NCI-H446 treated with DMSO at 0.1 percent for 48 hours (cell line): Measurements from ENCODE around the gene SRP14.
"Not testable (repeated sequence)": the region's sequence is repeated elsewhere in the genome, so short reads cannot be mapped to it uniquely, and the experiment has no call there.

Experiments used
- DNase-seq: peaks from one replicate; lab custom pipeline; 2025; lab: John Stamatoyannopoulos, UW

SRP14 gene

DNA sequence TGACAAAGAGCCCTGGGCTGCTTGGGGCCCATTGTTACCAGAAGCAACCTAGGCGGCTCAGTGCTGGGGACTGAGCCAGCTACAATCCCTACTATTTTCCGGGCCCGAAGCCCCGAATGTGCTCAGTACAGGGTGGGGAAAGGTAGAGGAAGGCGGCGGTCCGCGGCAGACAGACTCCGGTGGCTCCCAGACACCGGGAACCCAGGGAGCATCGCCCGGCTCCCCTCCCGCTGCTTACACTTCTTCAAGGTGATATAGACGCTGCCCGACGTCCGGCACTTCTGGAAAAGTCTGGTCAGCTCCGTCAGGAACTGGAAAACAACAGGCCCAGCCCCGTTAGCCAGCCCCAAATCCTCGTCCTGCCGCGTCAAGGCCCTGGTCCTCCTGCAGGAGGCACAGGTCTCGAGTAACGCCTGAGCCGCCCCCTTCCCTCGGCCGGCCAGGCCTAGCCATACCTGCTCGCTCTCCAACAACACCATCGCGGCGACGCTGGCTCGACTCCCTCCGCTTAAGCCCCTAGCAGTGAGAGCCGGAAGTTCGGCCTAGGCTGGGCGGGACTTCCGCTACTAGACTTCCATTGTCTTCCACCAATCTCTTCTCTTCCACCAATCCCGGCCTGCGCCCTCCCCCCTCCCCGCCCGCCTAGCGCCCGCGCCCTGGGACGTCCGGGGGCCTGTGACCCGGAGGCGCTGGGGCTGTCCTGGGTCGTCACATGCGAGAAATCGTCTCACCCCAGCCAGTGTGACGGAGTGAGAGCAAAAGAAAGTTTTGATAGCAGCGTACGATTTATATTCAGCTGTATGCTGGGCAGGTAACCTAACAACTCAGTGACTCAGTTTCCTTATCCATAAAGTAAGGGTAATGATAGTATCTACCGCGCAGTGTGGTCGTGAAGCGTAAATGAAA lies at the start of gene SRP14:
SRP14 (minus strand) TSS at position 544 of the 906 bp plus-strand sequence; CDS start at position 479, 65 bp downstream.
- DNase-seq, result peak; percentile 81

- no peak for DNase-seq
Observed at GRCh38 chr15:40087991-40088928, 49.3 kb upstream of the SRP14 start.

DNA sequence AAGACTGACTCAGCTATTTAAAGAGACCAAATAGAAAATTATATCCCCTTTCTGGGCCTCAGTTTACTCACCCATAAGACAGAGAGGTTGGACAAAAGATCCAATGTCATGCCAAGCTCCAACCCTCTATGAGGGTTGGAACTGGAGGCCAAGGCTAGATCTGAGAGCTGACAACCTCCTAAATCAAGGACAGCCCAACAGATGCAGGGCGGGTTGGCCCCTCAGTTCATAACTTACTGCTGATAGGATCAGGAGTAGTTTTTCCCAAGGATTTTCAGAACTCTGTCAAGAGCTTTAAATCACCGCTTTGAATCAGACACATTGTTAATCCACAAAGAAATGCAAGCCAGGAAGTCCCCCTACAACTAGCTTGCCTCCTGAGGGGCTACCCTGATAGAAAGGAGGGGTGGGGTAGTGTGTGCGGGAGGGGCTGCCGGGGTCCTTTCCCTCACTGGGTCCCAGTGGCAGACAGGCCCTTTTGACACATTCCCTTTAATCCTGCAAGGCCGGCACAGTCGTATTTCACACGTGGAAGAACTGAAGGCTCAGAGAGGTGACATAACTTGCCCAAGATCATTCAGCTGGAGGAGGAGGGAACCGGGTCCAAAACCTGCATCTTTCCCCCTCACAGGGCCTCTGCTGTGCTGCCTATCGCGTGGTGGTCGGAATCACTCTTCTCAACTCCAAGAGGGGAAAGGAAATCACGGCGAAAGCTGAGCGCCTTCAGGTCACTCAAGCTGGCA lies 48.3 kb upstream of the SRP14 start:
- no peak for DNase-seq

DNA sequence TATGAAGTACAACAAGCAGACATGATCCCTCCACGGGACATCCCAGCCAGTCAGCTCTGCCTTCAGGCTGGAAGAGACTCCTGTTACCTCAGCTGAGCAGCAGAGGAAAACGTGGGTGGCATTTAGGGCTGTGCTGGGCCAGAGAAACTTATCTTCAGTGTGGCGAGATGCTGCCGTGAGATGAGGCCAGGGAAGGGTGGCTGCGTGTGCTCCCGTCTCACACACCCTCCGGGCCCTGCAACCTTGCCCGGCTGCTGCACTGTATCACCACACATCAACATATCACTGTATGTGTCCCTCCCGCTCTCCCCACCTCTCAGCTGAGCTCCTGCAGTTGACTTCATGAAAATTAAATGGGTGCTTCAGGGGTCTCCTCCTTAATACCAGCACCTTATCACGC lies 46.3 kb upstream of the SRP14 start:
- no peak for DNase-seq

GRCh38 chr15:40084650-40085049 lies 45.7 kb upstream of the SRP14 start:
- DNase-seq, result no peak

GRCh38 chr15:40082195-40082883 lies 43.4 kb upstream of the SRP14 start:
- no peak for DNase-seq

GRCh38 chr15:40081691-40082194 lies 42.8 kb upstream of the SRP14 start:
- DNase-seq, result no peak

- DNase-seq, result no peak
Observed at GRCh38 chr15:40080847-40081246, 41.9 kb upstream of the SRP14 start.

DNA sequence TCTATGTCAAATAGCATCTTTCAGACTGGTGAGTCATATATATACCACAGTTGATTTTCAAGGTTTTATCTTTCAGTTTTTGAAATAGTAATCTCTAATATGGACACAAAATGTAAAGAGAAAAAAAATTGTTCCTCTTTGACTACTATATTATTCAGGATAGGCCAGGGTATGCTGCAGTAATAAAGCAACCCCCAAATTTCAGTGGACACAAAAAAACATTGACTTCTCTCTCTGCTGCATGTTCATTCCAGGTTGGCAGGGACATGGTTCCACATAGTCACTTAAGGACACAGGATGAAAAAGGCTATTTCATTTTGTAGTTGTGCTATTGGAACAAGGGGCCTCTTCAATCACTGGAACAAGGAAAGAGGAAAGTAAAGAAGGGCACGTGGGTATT lies 41.1 kb upstream of the SRP14 start:
- DNase-seq, result no peak

DNA sequence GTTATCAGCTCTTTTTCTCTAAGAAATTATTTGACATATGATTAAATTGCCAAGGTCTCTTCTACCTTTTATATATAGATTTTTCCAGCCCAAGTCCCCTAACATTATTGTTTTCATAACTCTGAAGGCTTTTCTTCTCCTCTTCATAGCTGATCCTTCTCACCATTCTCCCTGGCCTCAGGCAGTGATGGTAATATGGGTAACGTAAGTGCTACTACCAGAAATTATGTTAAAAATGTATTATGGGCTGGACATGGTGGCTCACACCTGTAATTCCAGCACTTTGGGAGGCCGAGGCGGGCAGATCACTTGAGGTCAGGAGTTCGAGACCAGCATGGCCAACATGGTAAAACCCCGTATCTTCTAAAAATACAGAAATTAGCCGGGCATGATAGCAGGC lies 40.5 kb upstream of the SRP14 start:
- no peak for DNase-seq

GRCh38 chr15:40075298-40076044 lies 36.5 kb upstream of the SRP14 start:
- no peak for DNase-seq

DNA sequence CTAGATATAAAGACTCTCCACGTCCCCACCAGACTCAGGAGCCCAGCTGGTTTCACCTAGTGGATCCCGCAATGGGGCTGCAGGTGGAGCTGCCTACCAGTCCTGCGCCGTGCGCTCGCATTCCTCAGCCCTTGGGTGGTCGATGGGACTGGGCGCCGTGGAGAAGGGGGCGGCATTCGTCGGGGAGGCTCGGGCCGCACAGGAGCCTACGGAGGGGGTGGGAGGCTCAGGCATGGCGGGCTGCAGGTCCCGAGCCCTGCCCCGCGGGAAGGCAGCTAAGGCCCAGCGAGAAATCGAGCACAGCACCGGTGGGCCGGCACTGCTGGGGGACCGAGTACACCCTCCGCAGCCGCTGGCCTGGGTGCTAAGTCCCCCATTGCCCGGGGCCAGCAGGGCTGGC lies 35.7 kb upstream of the SRP14 start:
- DNase-seq, result not testable (repeated sequence)

- not testable (repeated sequence) for DNase-seq
Observed at GRCh38 chr15:40073716-40074490, 34.9 kb upstream of the SRP14 start.

DNA sequence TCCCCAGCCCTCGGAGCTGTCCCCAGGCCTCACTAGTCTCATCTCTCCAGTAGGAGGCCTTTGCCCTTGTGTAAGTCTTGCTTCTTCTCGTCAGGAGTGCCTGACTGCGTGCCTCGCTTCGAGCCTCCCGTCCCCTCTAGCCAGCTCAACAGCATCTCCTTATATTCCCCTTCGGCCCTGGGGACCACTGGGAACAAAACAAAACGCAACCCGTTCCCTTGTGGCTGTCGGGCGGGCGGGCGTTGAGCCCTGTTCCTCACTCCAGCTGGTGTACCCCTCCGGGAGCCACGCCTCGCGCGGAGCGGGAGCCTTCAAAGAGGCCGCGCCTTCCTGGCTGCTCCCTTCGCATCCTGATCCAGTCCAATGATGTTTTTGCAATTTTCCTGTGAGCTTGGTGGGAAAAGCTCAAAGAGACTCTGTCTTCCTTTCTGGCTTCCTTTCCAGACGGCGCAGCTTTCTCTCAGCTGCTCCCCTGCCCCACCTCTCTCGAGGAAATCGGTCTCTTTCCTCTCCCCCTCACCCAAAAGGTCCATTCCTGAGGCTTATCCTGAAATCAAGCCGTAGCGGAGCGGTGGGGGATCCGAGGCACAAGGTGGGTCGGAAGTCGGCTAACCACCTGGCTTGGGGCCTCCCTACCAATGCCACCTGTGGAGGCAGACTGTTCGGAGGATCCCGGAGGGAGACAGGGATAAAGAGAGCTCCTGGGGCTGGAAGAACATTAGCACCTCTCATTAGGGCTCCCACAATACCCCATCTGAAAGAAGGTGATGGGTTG lies 33.4 kb upstream of the SRP14 start:
- no peak for DNase-seq

GRCh38 chr15:40070608-40071218 lies 31.7 kb upstream of the SRP14 start:
- DNase-seq, result no peak

DNA sequence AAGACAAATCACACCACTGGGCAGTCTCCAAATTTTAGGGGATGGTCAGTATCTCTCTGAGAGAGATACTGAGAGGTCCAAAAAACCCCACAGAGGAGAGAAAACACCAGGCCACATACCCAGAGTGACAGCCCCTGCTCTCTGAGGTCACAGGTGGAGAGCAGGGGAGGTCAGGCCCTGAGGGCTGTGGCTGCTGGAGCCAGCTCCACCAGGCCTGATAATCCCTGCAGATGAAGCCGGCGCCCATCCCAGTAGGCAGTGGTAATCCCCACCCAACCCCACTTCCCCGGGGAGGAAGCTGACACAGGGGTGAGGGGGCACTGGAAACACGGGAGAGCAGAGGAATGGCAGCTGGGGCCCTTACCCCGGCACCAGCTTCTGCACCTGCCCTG lies 31.2 kb upstream of the SRP14 start:
- DNase-seq, result no peak

GRCh38 chr15:40069178-40070165 lies 30.5 kb upstream of the SRP14 start:
- peak; percentile 93 for DNase-seq
